NCI-H2227 treated with DMSO at 0.1 percent for 48 hours (cell line): Measurements from ENCODE around the gene PHF3.

Experiments used
- DNase-seq: peaks from one replicate; lab custom pipeline; 2025; lab: John Stamatoyannopoulos, UW

PHF3 gene, protein sequence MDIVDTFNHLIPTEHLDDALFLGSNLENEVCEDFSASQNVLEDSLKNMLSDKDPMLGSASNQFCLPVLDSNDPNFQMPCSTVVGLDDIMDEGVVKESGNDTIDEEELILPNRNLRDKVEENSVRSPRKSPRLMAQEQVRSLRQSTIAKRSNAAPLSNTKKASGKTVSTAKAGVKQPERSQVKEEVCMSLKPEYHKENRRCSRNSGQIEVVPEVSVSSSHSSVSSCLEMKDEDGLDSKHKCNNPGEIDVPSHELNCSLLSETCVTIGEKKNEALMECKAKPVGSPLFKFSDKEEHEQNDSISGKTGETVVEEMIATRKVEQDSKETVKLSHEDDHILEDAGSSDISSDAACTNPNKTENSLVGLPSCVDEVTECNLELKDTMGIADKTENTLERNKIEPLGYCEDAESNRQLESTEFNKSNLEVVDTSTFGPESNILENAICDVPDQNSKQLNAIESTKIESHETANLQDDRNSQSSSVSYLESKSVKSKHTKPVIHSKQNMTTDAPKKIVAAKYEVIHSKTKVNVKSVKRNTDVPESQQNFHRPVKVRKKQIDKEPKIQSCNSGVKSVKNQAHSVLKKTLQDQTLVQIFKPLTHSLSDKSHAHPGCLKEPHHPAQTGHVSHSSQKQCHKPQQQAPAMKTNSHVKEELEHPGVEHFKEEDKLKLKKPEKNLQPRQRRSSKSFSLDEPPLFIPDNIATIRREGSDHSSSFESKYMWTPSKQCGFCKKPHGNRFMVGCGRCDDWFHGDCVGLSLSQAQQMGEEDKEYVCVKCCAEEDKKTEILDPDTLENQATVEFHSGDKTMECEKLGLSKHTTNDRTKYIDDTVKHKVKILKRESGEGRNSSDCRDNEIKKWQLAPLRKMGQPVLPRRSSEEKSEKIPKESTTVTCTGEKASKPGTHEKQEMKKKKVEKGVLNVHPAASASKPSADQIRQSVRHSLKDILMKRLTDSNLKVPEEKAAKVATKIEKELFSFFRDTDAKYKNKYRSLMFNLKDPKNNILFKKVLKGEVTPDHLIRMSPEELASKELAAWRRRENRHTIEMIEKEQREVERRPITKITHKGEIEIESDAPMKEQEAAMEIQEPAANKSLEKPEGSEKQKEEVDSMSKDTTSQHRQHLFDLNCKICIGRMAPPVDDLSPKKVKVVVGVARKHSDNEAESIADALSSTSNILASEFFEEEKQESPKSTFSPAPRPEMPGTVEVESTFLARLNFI (N-terminal part only)

DNA sequence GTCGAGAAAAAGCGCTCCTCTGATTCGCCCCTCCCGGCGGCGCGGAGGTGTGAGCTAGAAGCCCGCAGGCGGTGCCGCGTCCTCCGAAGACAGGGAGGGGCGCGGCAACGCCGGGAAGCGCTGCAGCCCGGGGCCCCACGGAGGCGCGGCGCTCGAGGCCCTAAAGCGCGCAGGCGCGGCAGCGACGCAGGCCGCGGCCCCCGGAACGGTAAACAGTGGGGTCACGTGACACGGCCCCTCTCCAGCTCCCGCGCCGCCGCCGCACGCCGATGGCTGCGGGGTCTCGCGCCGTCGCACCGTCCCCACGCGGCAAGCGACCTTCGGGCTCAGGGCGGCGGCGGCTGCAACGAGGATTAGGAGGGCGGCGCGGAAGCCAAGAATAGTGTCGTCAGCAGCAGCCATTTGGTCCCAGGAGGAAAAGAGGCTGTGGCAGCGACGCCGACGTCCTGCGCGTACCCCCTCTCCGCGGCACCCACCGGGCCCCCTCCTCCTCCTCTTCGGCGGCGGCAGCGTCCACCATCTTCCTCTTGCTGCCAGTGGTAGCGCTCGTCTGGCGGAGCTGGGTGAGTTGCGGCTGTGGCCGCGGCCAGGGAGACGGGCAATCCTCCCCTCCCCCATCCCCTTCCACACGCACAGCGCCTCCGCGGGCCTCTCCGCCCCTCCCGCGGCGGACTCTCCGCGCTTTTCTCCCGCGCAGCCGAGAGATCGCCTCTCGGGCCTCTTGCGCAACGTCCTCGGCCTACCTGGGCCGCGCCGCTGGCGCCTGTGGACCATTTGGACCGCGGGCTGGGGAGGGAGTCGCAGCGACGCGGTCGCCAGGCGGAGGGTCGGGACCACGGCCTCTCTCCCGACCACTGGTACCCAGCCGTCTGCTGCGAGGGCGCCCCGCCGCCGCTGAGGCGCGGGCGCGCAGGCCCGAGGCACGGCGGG lies at the start of gene PHF3:
PHF3 (plus strand) TSS at position 215 of the 930 bp plus-strand sequence. CDS start 10,750 bp downstream, outside the sequence.
- peak; percentile 89 for DNase-seq

DNA sequence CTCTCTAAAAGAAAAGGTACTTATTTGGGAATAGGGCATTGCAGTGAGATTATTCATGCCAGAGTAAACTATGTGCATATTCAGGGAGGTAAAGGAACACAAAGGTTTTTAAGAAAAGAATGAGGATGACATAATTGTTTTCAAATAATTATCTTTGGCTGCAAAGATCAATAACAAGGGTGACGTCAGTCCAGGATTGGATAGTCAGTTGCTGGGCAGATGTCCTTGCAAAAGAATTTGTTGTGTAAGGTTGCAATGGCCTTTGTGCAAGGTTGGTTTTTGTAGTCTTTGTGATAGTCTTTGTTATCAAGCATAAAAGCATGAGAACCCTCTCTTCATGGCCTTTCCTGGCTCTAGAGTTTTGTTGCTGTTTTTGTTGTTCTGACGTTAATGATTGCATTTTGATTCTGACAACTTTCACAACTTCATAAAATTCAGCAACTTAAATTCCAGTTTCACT lies 45.6 kb upstream of the PHF3 start:
- no peak for DNase-seq

DNA sequence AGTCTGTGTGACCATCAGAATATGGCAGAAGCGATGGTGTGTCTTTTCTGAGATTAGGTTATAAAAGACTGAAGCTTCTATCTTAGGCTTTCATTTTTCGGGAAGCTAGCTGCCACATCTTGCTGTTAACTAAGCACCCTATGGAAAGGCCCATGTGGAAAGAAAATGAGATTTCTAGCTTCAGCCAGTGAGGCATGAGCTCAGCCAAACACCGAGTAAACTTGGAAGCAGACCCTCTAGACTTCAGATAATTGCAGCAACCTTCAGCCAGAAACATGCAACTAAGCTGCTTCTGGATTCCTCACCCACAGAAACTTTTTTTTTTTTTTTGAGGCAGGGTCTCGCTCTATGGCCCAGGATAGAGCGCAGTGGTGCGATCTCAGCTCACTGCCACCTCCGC lies 42.7 kb upstream of the PHF3 start:
- no peak for DNase-seq

DNA sequence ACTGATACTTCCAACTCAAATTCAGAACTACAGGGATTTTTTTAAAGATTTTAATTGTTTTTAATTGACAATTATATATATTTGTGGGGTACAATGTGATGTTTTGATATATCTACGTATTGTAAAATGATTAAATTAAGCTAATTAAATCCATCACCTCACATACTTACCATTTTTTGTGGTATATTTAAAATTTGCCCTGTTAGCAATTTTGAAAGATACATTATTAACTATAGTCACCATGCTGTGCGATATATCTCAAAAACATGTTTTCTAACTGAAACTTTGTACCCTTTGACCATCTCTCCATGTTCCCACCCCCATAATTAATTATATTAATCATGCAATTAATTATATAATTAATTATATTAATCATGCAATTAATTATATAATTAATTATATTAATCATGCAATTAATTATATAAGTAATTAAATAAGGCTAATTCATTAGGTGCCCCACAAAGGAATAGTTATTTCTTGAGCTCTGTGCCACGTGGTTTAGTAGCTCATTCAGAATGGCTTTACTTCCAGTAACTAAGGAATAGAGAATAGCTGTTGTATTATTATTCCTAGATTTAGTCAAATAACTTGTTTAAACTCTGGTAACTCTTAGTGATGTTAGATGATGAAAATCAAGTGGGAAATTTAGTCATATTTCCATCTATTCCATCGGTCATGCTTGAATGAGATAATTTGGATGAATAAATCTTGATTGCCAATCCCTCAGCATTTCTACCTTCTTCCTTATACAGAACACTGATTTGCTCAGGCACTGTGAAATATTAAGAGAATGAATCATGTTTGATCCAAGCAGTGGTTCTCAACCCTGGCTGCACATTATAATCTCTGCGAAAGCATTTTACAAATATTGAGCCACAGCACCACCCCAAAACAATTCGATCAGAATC lies 38.2 kb upstream of the PHF3 start:
- peak; percentile 62 for DNase-seq

DNA sequence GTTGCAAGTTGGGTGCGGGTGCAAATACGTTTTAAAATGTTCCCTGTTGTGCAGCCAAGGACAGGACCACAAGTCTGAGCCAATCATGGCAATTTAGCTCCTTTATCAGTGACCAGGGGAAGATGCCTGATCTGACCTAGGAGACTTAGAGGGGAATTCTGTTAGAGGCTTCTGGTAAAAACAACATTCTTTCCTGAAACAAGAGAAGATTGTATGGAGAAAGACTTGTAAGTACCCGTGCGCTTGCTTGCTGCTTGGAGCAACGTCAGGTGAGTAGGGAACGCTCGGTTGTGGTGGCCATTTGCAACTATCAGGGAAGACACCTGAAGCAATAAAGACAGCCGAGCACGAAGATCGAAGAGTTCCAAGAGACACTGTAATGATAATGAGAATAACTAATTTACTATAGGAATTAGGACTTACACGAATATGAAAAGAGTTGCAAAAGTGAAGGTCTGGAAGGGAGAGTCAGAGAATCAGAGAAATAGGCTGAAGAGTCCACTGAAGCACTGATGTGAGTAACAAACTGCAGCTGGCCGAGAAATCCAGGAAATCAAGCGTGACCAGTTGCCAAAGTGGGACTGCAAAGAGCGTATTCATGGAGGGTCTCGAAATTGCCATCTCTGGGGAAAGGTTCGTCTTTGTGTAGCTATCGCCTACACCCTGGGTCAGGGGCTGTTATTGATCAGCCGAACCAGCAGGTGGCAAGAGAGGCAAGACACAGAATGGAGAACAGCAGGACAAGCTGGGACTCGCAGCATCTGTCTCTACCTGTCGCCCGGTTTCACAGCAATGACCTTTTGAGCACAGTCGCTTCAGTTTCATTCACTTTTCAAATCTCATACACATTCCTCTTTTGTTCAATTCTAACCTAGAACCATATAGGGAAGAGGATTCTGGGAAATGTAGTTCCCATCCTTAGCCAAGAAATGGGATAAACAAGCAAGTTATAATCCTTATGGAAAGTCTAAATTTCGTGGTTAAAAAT lies 37.3 kb upstream of the PHF3 start:
- DNase-seq: peak; percentile 62

DNA sequence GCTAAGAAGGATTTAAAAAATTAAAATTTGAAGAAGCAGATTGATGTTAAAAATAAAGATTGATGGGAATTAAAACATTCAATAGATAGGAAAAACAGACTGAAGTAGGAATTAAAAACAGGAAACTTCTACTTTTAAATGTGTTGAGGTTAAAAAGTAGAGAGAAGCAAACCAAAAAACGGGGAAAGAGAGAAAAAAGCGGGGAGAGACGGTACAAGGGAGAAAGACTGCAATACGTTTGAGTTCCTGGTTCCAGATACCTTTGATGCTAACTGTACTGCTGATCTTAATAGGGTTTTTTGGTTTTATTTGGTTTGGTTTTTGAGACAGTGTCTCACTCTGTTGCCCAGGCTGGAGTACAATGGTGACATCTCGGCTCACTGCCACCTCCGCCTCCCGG lies 36.4 kb upstream of the PHF3 start:
- no peak for DNase-seq

DNA sequence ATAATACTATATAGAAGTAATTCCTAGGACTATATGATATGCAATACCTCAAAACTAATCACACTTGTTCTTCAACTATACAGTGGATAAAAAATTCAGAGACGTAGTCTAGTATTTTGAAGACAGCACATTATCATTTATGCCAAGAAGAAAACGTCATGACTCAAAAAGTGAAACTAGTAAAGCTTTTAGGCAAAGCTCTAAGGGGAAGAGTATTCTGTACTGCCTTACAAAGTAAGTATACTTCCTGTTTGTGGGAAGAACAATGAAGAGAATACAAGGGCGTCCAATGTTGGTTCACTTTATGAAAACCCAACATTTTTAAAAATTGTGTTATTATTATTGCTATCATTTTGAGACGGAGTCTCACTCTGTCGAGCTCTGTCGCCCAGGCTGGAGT lies 35.5 kb upstream of the PHF3 start:
- DNase-seq: no peak

DNA sequence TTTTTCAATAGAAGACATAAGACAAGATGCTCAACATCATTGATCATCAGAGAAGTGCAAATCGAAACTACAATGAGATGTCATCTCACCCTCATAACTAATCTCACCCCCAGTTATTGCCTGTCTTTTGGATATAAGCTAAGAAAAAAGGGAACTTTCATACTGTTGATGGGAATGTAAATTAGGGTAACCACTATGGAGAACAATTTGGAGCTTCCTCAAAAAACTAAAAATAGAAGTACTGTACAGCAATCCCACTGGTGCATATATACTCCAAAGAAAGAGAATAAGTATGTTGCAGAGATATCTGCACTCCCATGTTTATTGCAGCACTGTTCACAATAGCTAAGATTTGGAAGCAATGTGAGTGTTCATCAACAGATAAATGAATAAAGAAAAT lies 26.4 kb upstream of the PHF3 start:
- DNase-seq: no peak

DNA sequence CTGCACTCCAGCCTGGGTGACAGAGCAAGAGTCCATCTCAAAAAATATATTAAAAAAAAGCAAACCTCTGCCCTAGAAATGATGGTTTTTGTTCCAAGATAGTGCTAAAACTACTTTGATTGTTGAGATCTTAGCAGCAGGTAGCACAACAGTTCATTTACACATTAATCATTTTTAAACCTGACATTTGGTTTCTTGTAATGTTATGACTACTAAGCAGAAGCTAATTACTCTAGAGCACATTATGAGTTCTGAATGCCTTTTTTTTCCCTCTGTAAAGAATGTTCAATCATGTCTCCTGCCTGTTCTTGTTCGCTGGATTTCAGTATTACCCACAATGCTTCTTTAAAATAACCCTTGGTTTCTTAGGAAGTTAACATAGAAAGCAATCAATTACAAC lies 24.7 kb upstream of the PHF3 start:
- DNase-seq: no peak

DNA sequence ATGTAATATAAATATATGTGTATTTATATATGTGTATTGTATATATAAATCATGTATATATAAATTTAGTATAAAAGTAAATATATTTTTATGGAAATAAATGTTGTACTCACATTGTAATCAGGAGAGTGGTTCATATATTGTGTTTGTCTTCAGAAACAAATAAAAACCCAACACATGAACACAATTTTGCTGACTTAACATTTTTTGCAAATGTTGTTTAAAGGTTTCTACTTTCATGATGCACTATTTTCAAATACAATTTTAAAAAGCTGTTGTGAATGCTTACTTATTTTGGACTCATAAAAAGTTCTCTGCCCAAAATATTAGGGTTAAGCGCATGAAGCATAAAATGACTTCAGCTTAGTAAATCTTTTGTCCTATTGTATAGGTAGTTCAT lies 24.0 kb upstream of the PHF3 start:
- no peak for DNase-seq

DNA sequence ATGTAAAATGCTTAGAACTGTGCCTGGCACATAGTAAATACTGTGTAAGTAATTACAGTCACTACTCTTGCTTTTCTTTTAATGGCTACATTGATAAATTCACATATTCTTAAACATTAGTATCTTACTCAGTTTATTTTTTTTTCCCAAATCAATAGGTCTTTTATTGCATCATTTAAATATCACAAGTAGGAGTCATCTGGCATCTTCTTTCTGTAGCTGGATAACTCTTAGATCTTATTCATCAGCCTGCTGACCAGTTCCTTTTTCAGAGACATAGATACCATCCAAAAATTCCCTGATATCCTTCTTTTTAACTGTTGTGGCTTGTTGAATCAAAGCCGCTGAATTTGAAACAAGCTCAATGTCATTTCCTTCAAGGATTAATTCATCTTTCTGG lies 20.0 kb upstream of the PHF3 start:
- DNase-seq: no peak

DNA sequence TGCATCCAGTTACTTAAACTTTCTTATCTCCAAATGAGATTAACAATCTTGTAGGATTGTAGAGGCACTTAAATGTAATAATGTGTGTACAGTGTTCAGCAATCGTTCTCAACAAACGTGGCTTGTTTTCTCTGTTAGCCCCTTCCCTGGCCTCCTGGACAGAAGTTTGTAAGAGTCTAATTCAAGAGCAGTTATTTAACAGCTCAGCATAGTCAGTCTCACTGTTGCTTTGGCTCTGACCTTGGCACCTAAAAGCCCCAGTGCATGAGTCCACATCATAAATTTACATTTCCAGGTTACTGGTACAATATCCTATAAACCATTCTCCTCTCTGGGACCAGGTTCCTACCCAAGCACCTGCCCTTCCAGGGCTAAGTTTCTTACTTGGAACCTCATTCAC lies 11.5 kb upstream of the PHF3 start:
- DNase-seq: no peak

DNA sequence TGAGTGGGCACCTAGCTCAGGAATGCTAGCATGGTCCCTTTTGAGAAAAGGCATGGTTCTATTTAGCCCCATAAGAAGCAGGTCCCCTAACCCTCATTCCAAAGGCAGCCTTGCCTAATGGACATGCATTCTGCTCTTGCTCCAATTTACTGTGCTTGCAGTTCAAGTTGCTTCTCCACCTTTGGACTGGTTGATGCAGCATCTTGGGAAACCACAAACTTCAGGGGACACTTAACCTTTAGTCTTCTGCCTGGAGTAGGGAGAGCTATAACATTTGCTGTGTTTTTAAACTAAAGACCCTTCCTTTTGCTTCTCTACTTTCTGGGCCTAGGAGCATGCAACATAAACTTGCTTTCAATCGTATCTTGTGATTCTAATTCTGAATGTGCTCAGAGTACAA lies 5.1 kb upstream of the PHF3 start:
- DNase-seq: no peak

DNA sequence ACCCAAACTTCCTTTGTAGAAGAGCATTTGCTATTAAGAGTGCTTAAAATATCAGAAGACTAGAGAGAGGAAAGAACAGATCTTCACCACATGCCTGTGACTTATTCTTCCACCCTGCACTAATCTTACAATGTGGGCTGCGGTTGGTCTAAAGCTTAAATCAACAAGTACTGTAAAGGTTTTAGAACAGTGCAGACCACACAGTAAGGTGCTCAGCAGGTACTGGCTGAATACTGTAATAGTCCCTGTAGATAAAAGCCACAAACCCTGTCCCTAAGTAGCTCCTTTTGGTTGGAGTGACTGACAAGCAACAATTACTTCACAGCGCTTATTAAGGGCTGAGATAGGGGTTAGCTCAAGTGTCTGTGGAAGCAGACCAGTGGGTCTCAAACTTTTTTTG lies 972 bp upstream of the PHF3 start:
- peak; percentile 71 for DNase-seq

DNA sequence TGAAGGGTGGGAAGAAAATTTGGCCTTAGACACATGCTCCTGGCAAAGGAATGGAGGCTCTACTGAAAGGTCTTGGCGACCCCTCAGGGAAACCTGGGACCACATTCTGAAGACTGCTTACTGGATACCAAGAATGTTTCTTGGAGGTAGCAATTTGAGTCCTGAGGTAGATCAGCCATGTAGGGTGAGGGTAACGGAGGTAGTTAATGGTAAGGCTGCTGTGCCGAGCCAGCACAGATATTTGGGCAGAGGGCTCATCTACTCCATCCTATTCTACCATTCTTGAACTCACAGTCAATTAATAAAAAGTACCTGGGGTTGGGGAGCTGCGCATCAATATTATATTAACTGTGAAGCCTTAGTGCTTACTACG lies 401 bp upstream of the PHF3 start:
- peak; percentile 68 for DNase-seq

DNA sequence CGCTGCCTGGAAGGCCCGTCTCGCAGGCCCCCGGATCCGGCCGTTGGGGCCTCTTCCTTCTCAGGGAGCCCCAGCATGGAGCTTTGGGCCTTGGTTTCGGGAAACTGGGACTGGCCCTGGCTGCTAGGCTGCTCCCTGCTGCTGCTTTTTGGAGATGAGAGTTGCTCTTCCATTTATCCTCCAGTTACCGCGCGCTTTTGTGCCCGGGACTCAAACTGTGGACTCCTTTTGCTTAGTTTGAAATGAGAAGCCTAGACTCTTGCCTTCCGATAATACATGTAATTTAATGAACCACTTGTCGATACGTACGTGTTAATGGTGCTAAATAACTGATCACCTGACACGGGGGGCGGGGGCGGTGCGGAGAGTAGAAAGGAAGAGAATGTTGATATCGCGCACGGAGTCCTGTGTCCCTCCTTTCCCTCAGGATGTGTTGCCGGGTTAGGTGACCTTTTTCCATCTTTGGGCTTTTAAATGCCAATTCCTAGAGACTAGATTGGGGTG lies 968 bp downstream of the PHF3 start:
- peak; percentile 29 for DNase-seq

DNA sequence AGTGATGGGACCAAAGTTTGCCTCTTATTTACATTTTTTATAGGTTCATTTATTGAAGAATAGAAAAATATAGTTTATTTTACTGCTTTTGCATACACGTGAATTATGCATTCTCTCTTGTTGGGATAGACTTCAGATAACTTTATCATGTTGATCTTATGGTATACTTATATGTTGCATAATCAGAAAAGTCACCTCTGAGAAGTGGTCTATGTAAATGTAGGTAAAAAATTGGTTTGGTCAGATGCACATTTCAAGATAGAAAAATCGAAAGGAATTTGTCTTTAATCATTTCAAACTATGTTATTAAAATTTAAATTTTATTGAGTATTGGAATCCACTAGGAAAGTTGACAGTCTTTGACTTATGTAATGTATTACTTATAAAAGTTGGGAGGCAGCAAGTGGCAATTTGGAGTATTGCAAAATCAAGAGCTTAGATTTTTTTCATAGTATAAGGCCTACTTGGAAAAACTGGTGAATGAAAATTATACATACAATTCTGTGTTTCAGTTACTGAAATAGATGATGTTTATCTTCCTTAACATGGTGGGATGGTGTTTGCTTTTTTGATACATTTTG lies 2.4 kb downstream of the PHF3 start:
- DNase-seq: no peak

DNA sequence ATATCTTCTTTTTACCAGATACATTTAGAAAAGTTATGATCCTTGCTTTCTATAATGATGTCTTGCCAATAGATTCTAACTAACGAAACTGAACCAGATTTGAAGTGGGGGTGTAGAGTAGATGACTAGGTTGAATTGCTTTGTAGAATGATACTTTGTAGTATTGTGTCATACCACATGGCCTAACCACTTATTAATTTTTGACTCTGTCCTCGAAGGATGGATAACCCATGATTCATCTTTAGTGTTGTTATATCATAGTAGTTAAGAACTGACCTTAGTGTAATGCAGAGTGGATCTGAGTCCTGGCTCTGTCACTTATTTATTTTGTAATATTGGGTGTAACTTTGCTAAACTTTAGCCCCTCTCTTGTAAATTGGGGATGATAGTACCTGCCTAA lies 4.5 kb downstream of the PHF3 start:
- DNase-seq: no peak
